ENCODE measurements around the gene NNT.
"Not testable (repeated sequence)": the region's sequence is repeated elsewhere in the genome, so short reads cannot be mapped to it uniquely, and the experiment has no call there.

The NNT gene

DNA sequence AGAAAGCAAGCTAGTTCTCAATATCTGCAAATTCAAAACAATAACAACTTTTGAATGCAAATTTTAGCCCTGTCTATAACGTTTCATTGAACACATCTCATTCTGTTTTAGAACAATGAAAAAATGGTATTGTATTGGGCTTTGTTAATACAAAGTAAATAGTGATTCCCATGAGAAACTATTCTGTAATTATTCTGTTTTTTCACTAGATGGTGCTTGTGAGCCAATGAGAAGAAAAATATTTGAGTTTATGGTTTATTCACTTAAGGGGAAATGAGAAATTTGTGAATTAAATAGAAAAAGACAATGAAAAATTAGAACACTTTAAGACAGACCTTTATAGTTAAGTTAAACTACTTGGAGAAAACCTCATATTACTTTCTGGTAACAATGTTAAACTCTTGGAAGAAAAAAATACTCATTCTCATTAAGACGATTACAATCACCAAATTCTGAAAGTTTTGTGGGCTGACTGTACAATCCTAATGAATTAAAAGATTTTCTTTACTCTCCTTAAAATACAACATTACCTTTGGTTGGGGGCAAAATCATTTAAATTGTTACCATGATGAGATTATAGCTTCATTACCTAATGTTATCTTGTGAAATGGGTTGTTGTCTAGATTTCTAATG, 127.0 kb downstream of the NNT start:
- no peak for DNase-seq

DNA sequence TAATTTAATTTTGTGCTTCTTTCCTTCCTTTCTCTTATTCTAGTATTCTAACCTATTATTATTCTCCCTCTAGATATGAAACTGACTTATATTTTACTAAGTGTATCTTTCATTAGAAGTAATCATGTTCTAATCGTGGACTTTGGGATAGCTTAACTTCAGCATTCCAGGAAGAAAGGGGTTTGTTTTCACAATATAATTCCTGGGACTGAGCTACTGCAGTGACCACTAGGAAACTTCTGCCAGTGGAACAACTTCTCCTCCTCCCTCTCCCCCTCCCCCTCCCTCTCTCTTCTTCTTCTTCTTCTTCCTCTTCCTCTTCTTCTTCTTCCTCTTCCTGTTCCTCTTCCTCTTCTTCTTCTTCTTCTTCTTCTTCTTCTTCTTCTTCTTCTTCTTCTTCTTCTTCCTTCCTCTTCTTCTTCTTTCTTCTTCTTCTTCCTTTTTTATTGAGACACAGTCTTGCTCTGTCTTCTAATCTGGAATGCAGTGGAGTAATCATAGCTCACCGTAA, 127.9 kb downstream of the NNT start:
- no peak for DNase-seq

DNA sequence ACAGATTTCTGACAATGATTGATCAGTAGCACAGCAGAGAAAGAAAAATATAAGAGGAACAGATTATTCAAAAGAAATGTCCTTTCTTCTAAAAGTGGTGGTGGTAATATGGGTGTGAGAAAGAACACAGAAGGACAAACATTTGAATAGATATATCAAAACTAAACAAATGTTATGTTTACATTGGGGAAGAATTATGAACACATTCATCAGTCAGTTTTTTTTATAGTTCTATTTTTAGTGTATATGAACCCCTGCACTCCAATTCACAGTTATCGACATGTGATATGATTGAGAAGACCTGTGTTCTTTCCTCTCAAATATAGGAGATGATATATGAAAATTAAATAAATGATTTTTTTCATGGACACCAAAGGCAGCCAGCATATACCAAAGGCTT, 128.6 kb downstream of the NNT start:
- no peak for DNase-seq

DNA sequence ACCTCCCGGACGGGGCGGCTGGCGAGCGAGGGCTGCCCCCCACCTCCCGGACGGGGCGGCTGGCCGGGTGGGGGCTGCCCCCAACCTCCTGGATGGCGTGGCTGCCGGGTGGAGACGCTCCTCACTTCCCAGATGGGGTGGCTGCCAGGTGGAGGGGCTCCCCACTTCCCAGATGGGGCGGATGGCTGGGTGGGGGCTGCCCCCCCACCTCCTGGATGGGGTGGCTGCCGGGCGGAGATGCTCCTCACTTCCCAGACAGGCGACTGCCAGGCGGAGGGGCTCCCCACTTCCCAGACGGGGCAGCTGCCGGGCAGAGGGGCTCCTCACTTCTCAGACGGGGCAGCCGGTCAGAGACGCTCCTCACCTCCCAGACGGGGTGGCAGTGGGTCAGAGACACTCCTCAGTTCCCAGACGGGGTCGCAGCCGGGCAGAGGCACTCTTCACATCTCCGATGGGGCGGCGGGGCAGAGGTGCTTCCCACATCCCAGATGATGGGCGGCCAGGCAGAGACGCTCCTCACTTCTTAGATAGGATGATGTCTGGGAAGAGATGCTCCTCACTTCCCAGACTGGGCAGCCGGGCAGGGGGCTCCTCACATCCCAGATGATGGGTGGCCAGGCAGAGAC, 143.1 kb downstream of the NNT start:
- not testable (repeated sequence) for DNase-seq

DNA sequence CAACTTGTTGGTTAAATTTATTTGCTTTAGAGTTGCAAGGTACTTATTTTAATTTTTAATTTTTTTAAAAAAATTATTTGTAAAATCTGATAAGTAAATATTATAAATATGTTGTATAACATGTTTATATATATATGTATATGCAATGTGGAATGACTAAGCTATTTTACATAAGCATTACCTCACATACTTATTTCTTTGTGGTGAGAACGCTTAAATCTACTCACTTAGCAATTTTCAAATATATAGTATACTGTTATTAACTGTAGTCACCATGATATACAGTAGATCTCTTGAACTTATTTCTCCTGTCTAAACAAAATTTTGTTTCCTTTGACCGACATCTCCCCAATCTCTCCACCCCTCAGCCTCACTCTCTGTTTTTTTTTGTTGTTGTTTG, 147.8 kb downstream of the NNT start:
- DNase-seq = no peak

DNA sequence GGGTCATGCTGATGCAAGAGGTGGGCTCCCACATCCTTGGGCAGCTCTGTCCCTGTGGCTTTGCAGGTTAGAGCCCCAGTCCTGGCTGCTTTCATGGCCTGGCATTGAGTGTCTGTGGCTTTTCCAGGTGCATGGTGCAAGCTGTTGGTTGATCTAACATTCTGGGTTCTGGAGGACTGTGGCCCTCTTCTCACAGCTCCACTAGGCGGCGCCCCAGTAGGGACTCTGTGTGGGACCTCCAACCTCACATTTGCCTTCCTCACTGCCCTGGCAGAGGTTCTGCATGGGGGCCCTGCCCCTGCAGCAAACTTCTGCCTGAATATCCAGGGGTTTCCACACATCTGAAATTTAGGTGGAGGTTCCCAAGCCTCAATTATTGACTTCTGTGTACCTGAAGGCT, 150.1 kb downstream of the NNT start:
- no peak for DNase-seq
